Transverse colon (tissue), 3 donors: ENCODE data around the gene NUB1.

Source experiments
- EP300 ChIP-seq: sonication (generic); formaldehyde crosslinking; IDR thresholded peaks from one replicate; pipeline ENCODE4 v1.6.1; 2017; ENCODE audit warnings: antibody characterized with exemption, low read depth
- POLR2A ChIP-seq: fragments of 450-650 bp; IDR thresholded peaks from one replicate; pipeline ENCODE4 v1.6.1; 2016; ENCODE audit warnings: antibody characterized with exemption, mild to moderate bottlenecking, moderate library complexity
- TF ChIP-seq, protein P1 (sequence below), 5 experiments: fragments of 200-600 bp in 3 of 5; fragments of 450-650 bp in 2 of 5; sonication (generic) in 3 of 5; IDR thresholded peaks; 1 replicate in 2 of 5; 2 replicates in 3 of 5; pipeline ENCODE4 v1.5.1; 2016 to 2017; ENCODE audit warnings: antibody characterized with exemption in 5 of 5, inconsistent platforms in 3 of 5, mild to moderate bottlenecking in 2 of 5, moderate library complexity in 1 of 5

DNA sequence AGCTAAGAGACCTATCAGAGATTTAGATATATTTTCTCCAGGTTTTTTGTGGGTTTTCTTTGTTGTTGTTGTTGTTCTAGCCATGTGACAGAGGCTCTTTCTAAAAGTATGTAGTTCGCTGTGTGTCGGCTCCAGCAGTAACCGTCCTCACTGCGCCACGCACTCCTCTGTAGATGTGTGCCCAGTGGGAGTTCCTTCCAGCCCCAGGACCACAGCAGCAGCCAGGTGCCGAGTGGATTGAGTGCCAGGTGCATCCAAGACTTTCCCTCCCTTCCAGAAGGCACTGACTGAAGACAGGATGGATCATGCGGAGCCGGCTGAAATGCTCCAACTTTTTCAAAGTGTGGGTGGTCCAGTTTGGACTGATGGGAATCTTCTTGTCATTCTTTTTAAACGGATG lies 36.4 kb downstream of the NUB1 start:
- TF ChIP-seq, protein P1, sequence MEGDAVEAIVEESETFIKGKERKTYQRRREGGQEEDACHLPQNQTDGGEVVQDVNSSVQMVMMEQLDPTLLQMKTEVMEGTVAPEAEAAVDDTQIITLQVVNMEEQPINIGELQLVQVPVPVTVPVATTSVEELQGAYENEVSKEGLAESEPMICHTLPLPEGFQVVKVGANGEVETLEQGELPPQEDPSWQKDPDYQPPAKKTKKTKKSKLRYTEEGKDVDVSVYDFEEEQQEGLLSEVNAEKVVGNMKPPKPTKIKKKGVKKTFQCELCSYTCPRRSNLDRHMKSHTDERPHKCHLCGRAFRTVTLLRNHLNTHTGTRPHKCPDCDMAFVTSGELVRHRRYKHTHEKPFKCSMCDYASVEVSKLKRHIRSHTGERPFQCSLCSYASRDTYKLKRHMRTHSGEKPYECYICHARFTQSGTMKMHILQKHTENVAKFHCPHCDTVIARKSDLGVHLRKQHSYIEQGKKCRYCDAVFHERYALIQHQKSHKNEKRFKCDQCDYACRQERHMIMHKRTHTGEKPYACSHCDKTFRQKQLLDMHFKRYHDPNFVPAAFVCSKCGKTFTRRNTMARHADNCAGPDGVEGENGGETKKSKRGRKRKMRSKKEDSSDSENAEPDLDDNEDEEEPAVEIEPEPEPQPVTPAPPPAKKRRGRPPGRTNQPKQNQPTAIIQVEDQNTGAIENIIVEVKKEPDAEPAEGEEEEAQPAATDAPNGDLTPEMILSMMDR (IDR thresholded peaks at IDR 0.05): no peak
- no peak for TF ChIP-seq POLR2A
- no peak for TF ChIP-seq EP300
